HG03139 (cell line): ENCODE data around the gene IFT25.

Experiments
- ATAC-seq: cut with Tn5 transposase; IDR thresholded peaks from one replicate; pipeline ENCODE4 v1.9.1; 2021; ENCODE audit not compliant: unreplicated experiment

The IFT25 gene

DNA sequence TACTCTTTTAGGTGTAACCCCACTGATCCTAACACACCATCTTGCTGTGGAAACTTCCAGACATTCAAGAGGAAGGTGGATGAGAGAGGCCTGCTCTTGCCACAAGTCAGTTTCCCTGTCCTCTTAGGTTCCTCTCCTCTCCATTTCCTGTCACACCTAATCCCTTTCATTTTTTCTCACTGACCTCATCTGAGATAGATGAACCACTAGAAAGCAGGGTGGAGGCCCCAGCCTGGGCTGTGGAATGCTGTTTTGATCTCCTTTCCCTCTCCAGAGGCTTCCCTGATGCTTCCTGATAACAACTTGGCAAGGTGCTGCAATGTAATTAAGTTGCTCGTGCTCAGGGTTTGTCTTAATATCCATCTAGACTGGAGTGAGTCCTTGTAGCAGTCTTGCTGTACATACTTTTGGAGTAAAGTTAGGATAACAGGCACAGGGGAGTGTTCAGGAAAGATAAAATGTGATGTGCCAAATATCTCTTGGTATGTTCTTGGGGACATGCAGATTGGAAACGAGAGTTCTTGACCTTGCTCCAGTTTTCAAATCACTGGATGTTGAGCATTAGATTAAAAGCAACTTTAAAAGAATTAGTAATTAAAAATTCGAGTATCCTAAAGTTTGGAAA is 11.8 kb upstream of the IFT25 start:
- ATAC-seq: no peak

- ATAC-seq: no peak
These were observed 11.0 kb upstream of the IFT25 start for GRCh38 chr1:53956308-53957168.

- no peak for ATAC-seq
These were observed 8.6 kb upstream of the IFT25 start for GRCh38 chr1:53954128-53954527.

GRCh38 chr1:53951697-53952096 is 6.2 kb upstream of the IFT25 start:
- ATAC-seq: no peak

DNA sequence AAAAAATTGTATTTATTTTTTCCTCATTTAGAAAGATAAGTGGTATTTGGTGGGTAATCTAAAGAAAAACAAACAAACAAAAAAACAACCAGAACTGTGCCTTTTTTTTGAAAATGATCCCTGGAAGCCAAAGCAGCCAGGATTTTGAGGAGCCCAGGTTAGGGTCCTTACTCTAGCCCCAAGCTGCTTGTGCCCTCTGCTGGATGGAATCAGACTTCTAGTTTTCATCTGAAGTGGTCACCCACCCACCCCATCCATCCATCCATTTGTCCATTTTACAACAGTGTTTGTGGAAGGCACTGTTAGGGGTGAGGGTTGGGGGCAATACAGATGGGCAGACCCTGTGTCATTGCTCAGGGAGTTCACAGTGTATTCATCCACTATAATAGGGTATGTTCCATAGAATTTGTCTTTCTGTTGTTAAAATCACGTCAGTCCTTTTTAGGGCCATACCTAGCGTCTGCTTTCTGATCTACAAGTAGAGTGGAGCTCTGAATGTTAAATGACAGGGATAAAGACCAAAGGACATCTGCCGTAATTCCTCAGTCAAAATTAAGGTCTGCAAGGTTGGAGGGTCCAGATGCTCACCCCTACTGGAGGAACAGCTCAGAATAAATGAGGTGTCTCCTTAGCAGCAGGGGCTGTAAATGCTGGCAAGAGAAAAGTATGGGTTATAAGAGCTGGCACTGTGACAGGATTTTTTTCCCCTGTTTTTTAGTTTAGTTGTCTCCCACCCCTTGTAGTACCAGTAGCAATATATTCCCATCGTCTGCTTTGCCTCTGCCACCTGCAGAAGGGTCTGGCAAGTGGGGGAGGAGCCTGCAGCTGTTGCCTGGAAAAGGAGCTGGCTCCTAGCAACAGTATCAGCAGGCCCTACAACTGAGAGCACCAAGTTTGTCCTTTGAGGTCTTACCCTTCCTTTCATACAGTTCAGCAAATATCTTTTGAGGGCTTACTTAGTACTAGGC is 3.8 kb upstream of the IFT25 start:
- no peak for ATAC-seq

DNA sequence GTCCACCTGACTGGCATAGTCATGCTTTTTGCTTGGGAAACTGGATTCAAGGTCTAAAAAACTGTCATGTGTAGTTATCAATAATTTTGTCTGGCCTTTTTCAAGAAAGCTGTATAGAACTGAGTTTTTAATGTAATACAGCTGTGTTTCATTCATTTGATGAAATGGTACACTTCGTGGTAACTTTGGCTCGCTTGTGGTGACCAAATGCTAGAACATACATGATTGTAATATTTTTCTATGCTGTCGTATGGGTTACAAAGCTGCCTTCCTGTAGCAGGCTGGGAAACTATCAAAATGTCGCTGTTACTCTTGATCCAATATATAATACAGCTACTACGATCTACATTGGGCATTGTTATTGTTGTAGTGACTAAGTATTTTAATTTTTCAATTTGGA is 2.8 kb upstream of the IFT25 start:
- no peak for ATAC-seq

DNA sequence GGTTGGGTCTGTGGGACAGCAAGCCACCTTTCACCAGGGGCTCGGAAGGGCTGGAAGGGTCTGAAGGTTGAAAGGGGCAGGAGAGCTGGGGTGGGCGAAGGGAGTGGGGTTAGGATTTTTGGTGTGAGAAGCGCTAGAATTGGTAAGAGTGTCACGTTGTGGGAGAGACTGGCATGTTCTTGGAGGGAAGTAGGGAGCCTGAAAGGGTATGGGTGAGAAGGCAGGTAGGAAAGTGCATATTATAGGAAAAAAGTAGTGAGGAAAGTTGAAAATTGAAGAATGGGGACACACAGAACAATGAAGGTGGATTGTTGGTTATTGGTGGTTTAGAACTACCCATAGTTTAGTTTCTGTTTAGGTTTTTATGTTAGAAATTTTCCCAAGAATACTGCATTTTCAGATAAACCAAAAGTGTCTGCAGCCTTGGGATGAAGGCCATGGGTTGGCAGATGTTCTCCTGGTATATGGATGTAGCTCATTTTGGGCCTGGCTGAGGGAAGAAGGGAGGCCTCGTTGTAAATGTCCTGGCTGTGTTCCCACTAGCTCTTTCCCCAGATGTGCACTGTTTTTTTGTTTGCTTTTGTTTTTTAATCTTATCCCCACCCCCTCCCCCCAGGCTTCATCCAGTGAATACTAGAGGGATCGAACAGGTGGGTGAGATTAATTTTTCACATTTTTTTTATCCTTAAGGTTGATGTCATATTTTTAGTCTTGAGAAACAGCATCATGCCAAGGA is 1.8 kb upstream of the IFT25 start:
- no peak for ATAC-seq

GRCh38 chr1:53946252-53947171 is 1.0 kb upstream of the IFT25 start, which contains the start of gene LRRC42:
TSS of gene LRRC42 (plus strand) at chr1:53946350. CDS start at chr1:53952000, 5,650 bp downstream.
- peak; percentile 66 for ATAC-seq

GRCh38 chr1:53945183-53945432 is 391 bp downstream of the IFT25 start:
- no peak for ATAC-seq

DNA sequence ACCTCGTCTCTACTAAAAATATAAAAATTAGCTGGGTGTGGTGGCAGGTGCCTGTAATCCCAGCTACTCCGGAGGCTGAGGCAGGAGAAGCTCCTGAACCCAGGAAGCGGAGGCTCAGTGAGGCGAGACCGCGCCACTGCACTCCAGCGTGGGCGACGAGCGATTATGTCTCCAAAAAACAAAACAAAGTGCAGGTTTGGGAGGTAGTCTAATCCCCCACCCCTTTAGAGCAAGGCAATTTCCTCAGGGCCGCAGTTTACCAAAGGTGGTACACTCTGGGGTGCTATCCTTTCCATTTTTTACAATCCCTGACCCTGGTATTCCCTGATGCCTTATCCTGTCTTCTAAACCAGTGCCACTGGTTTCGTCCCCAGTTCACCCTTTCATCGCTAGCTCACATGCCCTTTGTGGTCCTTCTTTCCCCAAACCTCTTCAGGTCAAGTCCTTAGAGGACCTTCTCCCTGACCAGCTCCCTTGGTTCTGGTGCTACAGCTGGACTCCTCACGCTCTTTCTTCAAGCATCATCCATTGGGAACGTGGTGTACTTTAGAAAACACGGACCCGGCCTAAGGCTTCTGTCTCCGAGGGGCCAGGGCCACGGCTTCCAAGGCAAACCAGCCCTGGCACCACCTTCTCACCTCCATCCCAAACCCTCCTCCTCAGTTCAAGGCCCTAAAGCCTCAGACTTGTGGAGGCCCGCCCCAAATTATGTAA is 873 bp downstream of the IFT25 start:
- no peak for ATAC-seq

DNA sequence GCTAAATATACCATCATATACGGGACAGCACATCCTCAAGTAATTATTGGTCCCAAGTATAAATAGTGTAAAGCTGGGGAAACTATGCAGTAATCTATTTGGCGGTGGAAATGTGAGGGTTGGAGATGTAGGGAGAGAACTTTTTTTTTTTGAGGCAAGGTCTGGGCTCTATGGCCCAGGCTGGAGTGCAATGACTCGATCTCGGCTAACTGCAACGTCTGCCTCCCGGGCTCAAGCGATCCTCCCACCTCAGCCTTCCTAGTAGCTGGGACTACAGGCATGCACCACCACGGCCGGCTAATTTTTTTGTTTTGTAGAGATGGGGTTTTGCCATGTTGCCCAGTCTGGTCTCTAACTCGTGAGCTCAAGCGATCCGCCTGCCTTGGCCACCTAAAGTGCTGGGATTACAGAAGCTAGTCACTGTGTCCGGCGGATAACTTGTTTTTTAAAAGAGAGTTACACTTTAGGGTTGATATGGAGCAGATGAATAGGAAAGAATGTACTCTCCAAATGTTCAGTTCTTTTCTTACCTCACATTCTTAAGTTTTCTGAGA is 1.9 kb downstream of the IFT25 start:
- ATAC-seq: no peak

DNA sequence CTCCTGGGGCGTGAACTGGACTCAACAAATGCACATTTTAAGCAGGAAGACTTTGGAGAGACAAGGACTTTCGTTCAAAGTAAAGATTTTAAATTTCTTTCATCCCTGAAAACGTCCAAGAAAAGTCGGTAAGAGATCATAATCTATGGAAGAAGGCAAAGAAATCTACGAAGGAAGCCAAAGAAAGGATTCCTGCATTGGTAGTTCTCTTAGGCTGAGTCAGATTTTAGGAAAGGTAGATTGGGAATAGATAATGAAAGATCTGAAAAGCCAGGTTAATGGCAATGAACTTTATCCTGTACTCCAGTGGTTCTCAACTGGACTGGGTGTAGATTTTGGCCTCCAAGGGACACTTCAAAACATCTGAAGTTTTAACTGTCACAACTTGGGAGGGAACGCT is 2.4 kb downstream of the IFT25 start:
- ATAC-seq: no peak

DNA sequence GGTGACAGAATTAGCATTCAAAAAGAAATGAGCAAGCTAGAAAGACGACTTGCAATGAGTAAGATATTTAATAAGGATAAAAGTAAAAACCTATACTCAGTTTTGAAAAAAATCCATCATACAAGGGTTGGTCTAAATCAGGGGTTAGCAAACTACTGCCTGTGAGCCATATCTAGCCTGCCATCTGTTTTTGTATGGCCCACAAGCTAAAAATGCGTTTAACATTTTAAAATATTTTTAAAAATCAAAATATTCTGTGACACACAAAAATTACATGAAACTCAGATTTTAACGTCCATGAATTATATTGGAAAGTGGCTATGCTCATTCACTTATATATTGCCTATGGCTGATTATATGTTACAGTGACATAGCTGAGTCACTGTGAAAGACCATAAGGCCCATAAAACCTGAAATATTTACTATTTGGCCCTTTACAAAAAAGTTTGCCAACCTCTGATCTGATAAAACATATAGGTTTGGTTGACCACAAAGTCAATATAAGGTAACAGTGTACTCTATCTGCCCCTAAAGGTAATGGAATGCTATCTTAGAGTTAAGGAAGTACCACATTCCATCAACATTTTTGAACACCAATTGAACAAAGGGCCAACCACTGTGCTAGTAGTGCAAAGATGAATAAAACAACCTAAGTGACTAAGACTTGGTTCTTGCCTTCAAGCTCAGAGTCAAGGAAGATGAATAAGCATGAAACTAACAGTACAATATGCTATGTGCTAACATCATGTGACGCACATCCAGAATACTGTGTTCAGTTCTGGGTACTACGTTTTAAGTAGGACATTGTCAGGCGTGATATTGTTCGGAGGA is 3.2 kb downstream of the IFT25 start:
- no peak for ATAC-seq

DNA sequence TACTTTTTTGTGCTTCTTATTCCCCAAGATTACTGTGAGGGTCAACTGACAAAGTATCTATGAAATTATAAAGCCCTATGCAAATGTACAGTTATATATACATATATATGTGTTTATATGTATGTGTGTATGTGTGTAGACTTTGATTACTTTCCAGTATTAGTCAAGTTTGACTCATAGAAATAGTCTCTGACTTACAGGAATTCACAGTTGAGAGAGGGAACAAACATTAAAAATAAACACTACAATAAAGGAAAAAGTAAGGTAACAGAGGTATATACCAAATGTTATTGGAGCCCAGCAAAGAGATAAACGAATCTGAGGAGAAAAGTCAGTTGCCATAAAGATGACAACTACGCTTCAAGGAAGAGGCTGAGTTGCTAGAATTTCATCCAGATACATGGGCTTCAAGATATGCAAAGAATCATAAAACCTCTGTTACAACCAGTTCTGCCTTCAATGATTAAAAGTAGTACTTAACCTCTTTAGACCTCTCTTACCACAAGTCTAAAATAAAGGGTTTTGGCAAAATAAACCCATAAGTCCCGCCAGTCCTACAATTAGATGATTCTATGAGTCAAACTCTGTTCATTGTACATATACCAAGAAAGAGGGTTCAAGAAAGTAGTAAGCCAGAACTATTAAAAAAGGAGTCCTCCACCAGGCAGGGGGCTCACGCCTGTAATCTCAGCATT is 7.2 kb downstream of the IFT25 start:
- no peak for ATAC-seq

- no peak for ATAC-seq
These were observed 9.1 kb downstream of the IFT25 start for GRCh38 chr1:53936430-53936829.

- ATAC-seq: no peak
These were observed 11.2 kb downstream of the IFT25 start for GRCh38 chr1:53934170-53934765.

GRCh38 chr1:53931523-53931922 is 14.0 kb downstream of the IFT25 start:
- ATAC-seq: no peak
